H1 (cell line): Measurements from ENCODE around the gene ORAI1.

Source experiments
- EZH2 ChIP-seq: fragments of 200-600 bp; sonication (generic); IDR thresholded peaks from 2 replicates; pipeline ENCODE4 v1.7.1; 2012; ENCODE audit warnings: low read depth, mild to moderate bottlenecking, moderate library complexity, low read length, inconsistent platforms; ENCODE audit not compliant: severe bottlenecking
- KDM1A ChIP-seq: fragments of 200-600, 300-600 bp; sonication (generic); IDR thresholded peaks from 2 replicates; pipeline ENCODE4 v1.7.1; 2016; ENCODE audit warnings: mild to moderate bottlenecking, low read length, borderline replicate concordance
- RAD21 ChIP-seq, 2 experiments: IDR thresholded peaks in 1 of 2; conservative IDR thresholded peaks in 1 of 2; 2 replicates each; pipeline ENCODE4 v1.6.1; 2011; ENCODE audit warnings: low read depth in 2 of 2, low read length in 2 of 2, improper control_type of control experiment in 1 of 2, inconsistent platforms in 1 of 2, mild to moderate bottlenecking in 1 of 2, moderate library complexity in 1 of 2
- ZNF274 ChIP-seq: IDR thresholded peaks from 2 replicates; pipeline ENCODE4 v1.7.0; 2012; ENCODE audit warnings: low read length, borderline replicate concordance; ENCODE audit errors: extremely low read depth

DNA sequence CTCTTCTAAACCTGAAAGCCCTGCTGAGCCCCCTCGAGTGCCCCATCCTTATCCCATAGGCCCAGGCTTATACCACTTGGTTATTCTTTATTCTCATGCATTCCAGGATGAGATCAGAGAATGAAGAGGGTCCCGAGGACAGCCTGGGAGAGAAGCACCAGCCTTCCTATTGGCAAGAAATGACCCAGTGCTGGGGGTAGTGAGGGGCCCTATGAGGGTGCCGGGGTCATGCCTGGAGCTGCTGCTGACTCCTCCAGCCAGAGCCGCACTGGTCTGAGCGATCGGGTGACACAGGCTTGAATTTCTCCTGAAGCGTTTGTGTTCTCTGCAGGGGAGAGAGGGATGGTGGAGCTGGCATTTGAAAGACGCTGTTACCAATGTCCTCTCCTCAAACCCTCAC, 25.0 kb downstream of the ORAI1 start:
- TF ChIP-seq KDM1A: no peak
- no peak for TF ChIP-seq EZH2
- no peak for TF ChIP-seq RAD21 (IDR thresholded peaks at IDR 0.05 in 1 of 2, conservative IDR thresholded peaks at IDR 0.05 in 1 of 2; ENCODE audit: low read depth in 2 of 2, low read length in 2 of 2)
- TF ChIP-seq ZNF274: no peak
